Measurements from ENCODE around the gene TFF3. TPM values are rescaled to one million over a fixed set of nuclear protein-coding genes. Genes with fewer than 3 reads are reported as not detected.
A peak's percentile ranks its signal among the peaks of the same experiment; 100 is the strongest.

Gene TFF3
- total and polyA plus RNA-seq, 10 of the 15 experiments (the other 5 are each of a cell fraction or from before 2014, with no cell fraction given), result not detected

- TF ChIP-seq ZNF687 (IDR thresholded peaks at IDR 0.05), result no peak
- peak; percentile 60 to 67; a peak in 2 of 4 replicates for TF ChIP-seq BHLHE40 (IDR thresholded peaks at IDR 0.05; ENCODE audit: borderline replicate concordance in 1 of 2, low read depth in 2 of 2, low read length in 1 of 2)
- no peak for TF ChIP-seq PRDM15 (CRISPR knock-in tag; IDR thresholded peaks at IDR 0.05)
- TF ChIP-seq IKZF1 (conservative IDR thresholded peaks at IDR 0.05), result peak; percentile 90
- no peak for TF ChIP-seq ZNF274 (IDR thresholded peaks at IDR 0.05; ENCODE audit: insufficient read depth, insufficient read length)
- no peak for TF ChIP-seq ZZZ3 (IDR thresholded peaks at IDR 0.05; ENCODE audit: control insufficient read depth, insufficient read length, low read depth)
- TF ChIP-seq CHD4 (IDR thresholded peaks at IDR 0.05), result no peak
- TF ChIP-seq ATF3 (IDR thresholded peaks at IDR 0.05; ENCODE audit: borderline replicate concordance, extremely low read depth, low read depth, low read length), result no peak
- no peak for TF ChIP-seq HDAC2 (IDR thresholded peaks at IDR 0.05)
- TF ChIP-seq ZNF217 (IDR thresholded peaks at IDR 0.05), result no peak; the same call in 1 of the 2 replicates
Observed at GRCh38 chr21:42286416-42286815, 28.8 kb downstream of the TFF3 start (continued).

Measured in GM12878 (cell line).